SK-N-SH (cell line): ENCODE data around the gene SARDH. TPM values are rescaled to one million over a fixed set of nuclear protein-coding genes. Genes with fewer than 3 reads are reported as not detected.

Experiments used
- CTCF ChIA-PET: fragments of 300-600, 350-600 bp; formaldehyde crosslinking; extraction: SDS; loops from one replicate; lab custom pipeline; 2021; lab: Yijun Ruan, JAX
- POLR2A ChIA-PET: fragments of 350-600 bp; sonication (Branson Sonifier 250); formaldehyde crosslinking; extraction: SDS; loops from one replicate; lab custom pipeline; 2020; ENCODE audit warnings: antibody characterized with exemption, inconsistent platforms; lab: Yijun Ruan, JAX
- DNase-seq: peaks from one replicate; pipeline ENCODE4 v3.0.0; 2012
- H2AFZ ChIP-seq: fragments of 200-600 bp; sonication (generic); 2 replicates; pipeline ENCODE4 v1.8.1; 2016; ENCODE audit warnings: antibody characterized with exemption, mild to moderate bottlenecking, low read depth
- H3F3A ChIP-seq: fragments of 200-600 bp; sonication (generic); replicated peaks from 2 replicates; pipeline ENCODE3; 2016; ENCODE audit warnings: antibody characterized with exemption, mild to moderate bottlenecking; ENCODE audit not compliant: insufficient read depth
- H3K27ac ChIP-seq, 2 experiments: fragments of 200-500 bp in 1 of 2; fragments of 200-600 bp in 1 of 2; sonication (Bioruptor generic) in 1 of 2; sonication (generic), shearing (Covaris generic) in 1 of 2; 2 replicates each; pipeline versions ENCODE4 v1.5.1 to v1.6.1; 2014 to 2016; ENCODE audit warnings: low read depth in 2 of 2, inconsistent platforms in 1 of 2, low read length in 1 of 2, mild to moderate bottlenecking in 1 of 2, mixed read lengths in 1 of 2
- H3K27me3 ChIP-seq: fragments of 200-600 bp; sonication (generic), shearing (Covaris generic); 2 replicates; pipeline ENCODE4 v1.6.1; 2016; ENCODE audit warnings: mixed run types; ENCODE audit not compliant: insufficient read depth
- H3K36me3 ChIP-seq, 2 experiments: fragments of 200-500 bp in 1 of 2; fragments of 200-600 bp in 1 of 2; sonication (Bioruptor generic) in 1 of 2; sonication (generic) in 1 of 2; replicated peaks in 1 of 2; 2 replicates each; pipeline versions ENCODE3 to v1.5.1; 2014 to 2016; ENCODE audit warnings: low read length in 1 of 2, mild to moderate bottlenecking in 1 of 2; ENCODE audit not compliant: insufficient read depth in 2 of 2, control insufficient read depth in 1 of 2
- H3K4me1 ChIP-seq, 2 experiments: fragments of 200-500 bp in 1 of 2; fragments of 200-600 bp in 1 of 2; sonication (Bioruptor generic) in 1 of 2; sonication (generic), shearing (Covaris generic) in 1 of 2; 2 replicates each; pipeline versions ENCODE4 v1.5.1 to v1.6.1; 2014 to 2016; ENCODE audit warnings: low read depth in 1 of 2, low read length in 1 of 2, mixed run types in 1 of 2; ENCODE audit not compliant: insufficient read depth in 2 of 2, control insufficient read depth in 1 of 2
- H3K4me2 ChIP-seq: fragments of 200-600 bp; sonication (generic), shearing (Covaris generic); 2 replicates; pipeline ENCODE4 v1.6.1; 2017; ENCODE audit warnings: mixed run types
- H3K4me3 ChIP-seq, 2 experiments: fragments of 200-500 bp in 1 of 2; fragments of 200-600 bp in 1 of 2; sonication (Bioruptor generic) in 1 of 2; sonication (generic), shearing (Covaris generic) in 1 of 2; 2 replicates each; pipeline versions ENCODE4 v1.5.1 to v1.8.1; 2014 to 2016; ENCODE audit warnings: low read depth in 2 of 2, inconsistent platforms in 1 of 2, low read length in 1 of 2, mild to moderate bottlenecking in 1 of 2, mixed read lengths in 1 of 2, moderate library complexity in 1 of 2
- H3K79me2 ChIP-seq: fragments of 200-600 bp; sonication (generic); 2 replicates; pipeline ENCODE4 v1.8.1; 2017; ENCODE audit warnings: mild to moderate bottlenecking; ENCODE audit not compliant: insufficient read depth
- H3K9ac ChIP-seq: fragments of 200-600 bp; sonication (generic); 2 replicates; pipeline ENCODE4 v1.6.1; 2017; ENCODE audit warnings: mixed run types
- H3K9me2 ChIP-seq: fragments of 200-600 bp; sonication (generic); 2 replicates; pipeline ENCODE4 v1.6.1; 2017; ENCODE audit warnings: mixed run types
- H3K9me3 ChIP-seq: fragments of 200-600 bp; sonication (generic); 2 replicates; pipeline ENCODE4 v1.6.1; 2017; ENCODE audit warnings: mixed run types, mild to moderate bottlenecking, moderate library complexity
- H4K20me1 ChIP-seq: fragments of 200-600 bp; sonication (generic); 2 replicates; pipeline ENCODE4 v1.6.1; 2017; ENCODE audit warnings: mild to moderate bottlenecking, mixed run types; ENCODE audit not compliant: insufficient read depth
- ELF1 ChIP-seq: IDR thresholded peaks from 2 replicates; pipeline ENCODE4 v1.4.0; 2012
- EZH2phosphoT487 ChIP-seq: fragments of 200-600 bp; sonication (generic); IDR thresholded peaks from 2 replicates; pipeline ENCODE4 v1.6.1; 2017; ENCODE audit warnings: low read depth, mixed run types, mild to moderate bottlenecking, antibody characterized with exemption, moderate library complexity, borderline replicate concordance
- FOSL2 ChIP-seq: IDR thresholded peaks from 2 replicates; pipeline ENCODE4 v1.4.0; 2012; ENCODE audit warnings: low read depth, mild to moderate bottlenecking, moderate library complexity, borderline replicate concordance
- FOXJ3 ChIP-seq: sonication (generic); formaldehyde crosslinking; IDR thresholded peaks from 2 replicates; pipeline ENCODE4 v1.5.1; 2020; ENCODE audit warnings: mild to moderate bottlenecking, missing genetic modification reagents
- GATA2 ChIP-seq: sonication (generic); formaldehyde crosslinking; IDR thresholded peaks from 2 replicates; pipeline ENCODE4 v1.5.0; 2020; ENCODE audit warnings: mild to moderate bottlenecking, missing genetic modification reagents
- MEF2A ChIP-seq: IDR thresholded peaks from 2 replicates; pipeline ENCODE4 v1.4.0; 2012; ENCODE audit warnings: low read depth, borderline replicate concordance
- RAD21 ChIP-seq: IDR thresholded peaks from 2 replicates; pipeline ENCODE4 v1.6.1; 2012; ENCODE audit warnings: mild to moderate bottlenecking, low read length
- RCOR1 ChIP-seq: fragments of 150-350 bp; IDR thresholded peaks from 2 replicates; pipeline ENCODE4 v1.6.1; 2017; ENCODE audit warnings: antibody characterized with exemption, low read length
- RXRA ChIP-seq: IDR thresholded peaks from 2 replicates; pipeline ENCODE4 v1.4.0; 2012; ENCODE audit warnings: low read depth, mild to moderate bottlenecking, borderline replicate concordance
- SIN3A ChIP-seq: IDR thresholded peaks from 2 replicates; pipeline ENCODE4 v1.6.1; 2012; ENCODE audit warnings: low read depth, mild to moderate bottlenecking, low read length, moderate library complexity, borderline replicate concordance
- TCF12 ChIP-seq: IDR thresholded peaks from 2 replicates; pipeline ENCODE4 v1.4.0; 2012
- WGBS: methylation state at CpG from one replicate; pipeline ENCODE4 v1.1.6; 2017; ENCODE audit warnings: low lambda C conversion rate; 5-methylcytosine and 5-hydroxymethylcytosine counted together
- polyA plus RNA-seq, 3 experiments: library from polyadenylated mRNA; depleted of rRNA; stranded (reverse); fragments of >200 nt; gene quantifications; 2 replicates each; pipeline ENCODE4 v1.2.3, GENCODE V29; 2012
- TF ChIP-seq, protein P1 (sequence below): fragments of 150-350 bp; IDR thresholded peaks from 2 replicates; pipeline ENCODE4 v1.6.1; 2016; ENCODE audit warnings: mild to moderate bottlenecking, low read depth, low read length
- TF ChIP-seq, protein P2 (sequence below): fragments of 200-600 bp; sonication (generic); IDR thresholded peaks from 2 replicates; pipeline ENCODE4 v1.6.1; 2017; ENCODE audit warnings: antibody characterized with exemption, mild to moderate bottlenecking, moderate library complexity
- TF ChIP-seq, protein P3 (sequence below): IDR thresholded peaks from 2 replicates; pipeline ENCODE4 v1.6.1; 2012; ENCODE audit warnings: mild to moderate bottlenecking, low read depth, low read length, moderate library complexity
- TF ChIP-seq, protein P4 (sequence below): IDR thresholded peaks from 2 replicates; pipeline ENCODE4 v1.4.0; 2012; ENCODE audit warnings: low read depth, borderline replicate concordance
- TF ChIP-seq, protein P5 (sequence below): IDR thresholded peaks from 2 replicates; pipeline ENCODE4 v1.4.0; 2012; ENCODE audit warnings: low read depth, borderline replicate concordance

Gene SARDH
- polyA plus RNA-seq, 1 of the 3 experiments (the other 2 are of a cell fraction), result 5.9 TPM

DNA sequence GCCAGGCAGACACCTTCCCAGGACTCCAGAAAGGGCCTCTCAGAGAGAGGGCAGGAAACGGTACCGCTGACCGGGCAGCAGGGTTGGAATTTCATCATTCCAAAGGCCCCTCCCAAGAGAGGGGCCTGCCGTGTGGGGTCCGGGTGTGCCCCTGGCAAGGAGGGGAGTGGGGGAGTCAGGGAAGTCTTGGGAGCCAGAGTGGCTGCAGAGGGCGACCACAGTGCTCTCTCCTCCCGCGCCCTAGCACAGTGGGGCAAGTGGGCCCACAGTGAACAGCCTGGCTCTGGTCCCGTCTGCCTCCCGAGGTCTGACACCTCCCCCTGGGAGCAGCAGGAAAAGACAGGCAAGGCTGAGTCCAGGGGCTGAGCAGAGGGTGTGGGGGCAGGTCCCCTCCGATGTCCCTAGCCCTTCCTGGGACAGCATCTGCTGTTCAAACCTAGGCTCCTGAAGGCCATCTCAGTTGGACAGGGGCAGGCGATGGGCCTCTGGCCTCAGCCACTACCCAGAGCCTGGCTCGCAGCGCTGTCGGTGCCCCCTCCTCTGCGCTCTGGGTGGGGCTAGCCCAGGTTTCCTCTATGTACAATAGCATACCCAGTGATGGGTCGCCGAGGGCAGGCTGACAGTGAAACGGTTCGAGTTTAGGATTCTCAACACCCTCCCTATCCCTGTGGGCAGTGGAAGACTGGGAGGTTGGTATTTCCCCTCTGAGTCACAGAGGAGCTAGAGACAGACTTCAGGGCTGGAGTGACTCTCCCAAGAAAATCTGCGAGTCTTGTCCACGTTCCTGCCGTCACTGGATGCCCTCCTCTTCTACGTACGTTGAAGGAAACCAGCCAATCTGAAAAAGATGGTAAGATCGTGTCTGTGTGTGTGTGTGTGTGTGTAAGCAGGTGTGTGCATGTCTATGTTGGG, 25.4 kb upstream of the SARDH start (continued):
- TF ChIP-seq, protein P1, sequence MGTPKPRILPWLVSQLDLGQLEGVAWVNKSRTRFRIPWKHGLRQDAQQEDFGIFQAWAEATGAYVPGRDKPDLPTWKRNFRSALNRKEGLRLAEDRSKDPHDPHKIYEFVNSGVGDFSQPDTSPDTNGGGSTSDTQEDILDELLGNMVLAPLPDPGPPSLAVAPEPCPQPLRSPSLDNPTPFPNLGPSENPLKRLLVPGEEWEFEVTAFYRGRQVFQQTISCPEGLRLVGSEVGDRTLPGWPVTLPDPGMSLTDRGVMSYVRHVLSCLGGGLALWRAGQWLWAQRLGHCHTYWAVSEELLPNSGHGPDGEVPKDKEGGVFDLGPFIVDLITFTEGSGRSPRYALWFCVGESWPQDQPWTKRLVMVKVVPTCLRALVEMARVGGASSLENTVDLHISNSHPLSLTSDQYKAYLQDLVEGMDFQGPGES, result no peak

DNA sequence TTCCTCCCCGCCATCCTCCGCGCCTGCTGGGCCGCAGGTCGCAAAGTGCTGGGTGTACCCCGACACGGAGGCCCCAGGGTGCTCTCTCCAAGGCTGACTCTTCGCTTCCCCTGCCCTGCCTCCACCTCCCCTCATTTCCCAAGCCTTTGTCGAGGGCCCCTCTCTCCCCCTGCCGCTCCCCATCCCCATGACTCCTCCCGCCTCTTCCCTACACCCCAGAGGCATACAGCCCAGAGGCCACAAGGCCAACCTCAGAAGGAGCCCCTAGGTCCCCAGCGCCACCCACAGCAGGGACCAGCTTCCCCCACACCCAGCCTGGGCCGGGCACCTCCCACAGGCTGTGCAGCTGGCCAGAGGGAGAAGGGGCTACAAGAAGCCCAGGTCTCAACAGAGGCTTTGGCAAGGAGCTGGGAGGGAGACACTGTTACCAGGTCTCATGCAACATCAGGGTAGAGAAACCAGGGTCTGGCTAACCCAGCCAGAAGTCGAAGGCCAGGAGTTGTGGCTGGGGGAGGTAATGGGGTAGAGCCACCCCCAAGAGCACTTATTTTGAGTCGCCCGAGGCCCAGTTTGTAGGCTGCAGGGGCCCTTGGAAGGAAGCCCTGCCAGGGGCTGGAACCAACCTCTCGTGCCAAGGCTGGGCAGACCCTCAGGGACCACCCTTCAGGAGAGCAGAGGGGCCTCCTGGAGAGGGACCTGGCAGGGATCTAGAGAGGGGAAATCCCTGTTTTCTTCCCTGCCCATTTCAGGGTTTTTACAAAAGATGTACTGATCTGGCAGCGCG, 24.5 kb upstream of the SARDH start:
- no peak for DNase-seq
- H3K4me3 ChIP-seq, result no peak overlapping the region
- H3F3A ChIP-seq, result peaks cover 8% of the 10 kb centered on the region
- H3K79me2 ChIP-seq, result no peaks in the 10 kb centered on the region
- H3K4me2 ChIP-seq, result no peak overlapping the region
- H2AFZ ChIP-seq, result no peak overlapping the region
- CTCF ChIA-PET, result interaction anchor here (0.9 kb wide), 1 partner anchor 20 kb away, joined by 3 read pairs; no protein-coding TSS in a partner anchor
- H3K9me2 ChIP-seq, result no peaks in the 10 kb centered on the region
- peaks cover 32 to 33% of the 10 kb centered on the region in 2 experiments for H3K36me3 ChIP-seq
- 94% methylated on average over 19 of the region's 19 CpGs for WGBS
- POLR2A ChIA-PET, result no interaction called here
- H3K4me1 ChIP-seq, result no peaks in the 10 kb centered on the region
- no peak overlapping the region for H3K9ac ChIP-seq
- H3K9me3 ChIP-seq, result peaks cover 8% of the 10 kb centered on the region; the same call in 1 of the 2 replicates
- no peaks in the 10 kb centered on the region for H3K27me3 ChIP-seq
- no peak overlapping the region; a peak in 1 of 4 replicates for H3K27ac ChIP-seq
- no peaks in the 10 kb centered on the region for H4K20me1 ChIP-seq
- no peak for TF ChIP-seq RXRA
- TF ChIP-seq, protein P2, sequence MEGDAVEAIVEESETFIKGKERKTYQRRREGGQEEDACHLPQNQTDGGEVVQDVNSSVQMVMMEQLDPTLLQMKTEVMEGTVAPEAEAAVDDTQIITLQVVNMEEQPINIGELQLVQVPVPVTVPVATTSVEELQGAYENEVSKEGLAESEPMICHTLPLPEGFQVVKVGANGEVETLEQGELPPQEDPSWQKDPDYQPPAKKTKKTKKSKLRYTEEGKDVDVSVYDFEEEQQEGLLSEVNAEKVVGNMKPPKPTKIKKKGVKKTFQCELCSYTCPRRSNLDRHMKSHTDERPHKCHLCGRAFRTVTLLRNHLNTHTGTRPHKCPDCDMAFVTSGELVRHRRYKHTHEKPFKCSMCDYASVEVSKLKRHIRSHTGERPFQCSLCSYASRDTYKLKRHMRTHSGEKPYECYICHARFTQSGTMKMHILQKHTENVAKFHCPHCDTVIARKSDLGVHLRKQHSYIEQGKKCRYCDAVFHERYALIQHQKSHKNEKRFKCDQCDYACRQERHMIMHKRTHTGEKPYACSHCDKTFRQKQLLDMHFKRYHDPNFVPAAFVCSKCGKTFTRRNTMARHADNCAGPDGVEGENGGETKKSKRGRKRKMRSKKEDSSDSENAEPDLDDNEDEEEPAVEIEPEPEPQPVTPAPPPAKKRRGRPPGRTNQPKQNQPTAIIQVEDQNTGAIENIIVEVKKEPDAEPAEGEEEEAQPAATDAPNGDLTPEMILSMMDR, result no peak
- no peak for TF ChIP-seq EZH2phosphoT487
- TF ChIP-seq ELF1, result no peak
- no peak for TF ChIP-seq RAD21
- no peak for TF ChIP-seq TCF12
- TF ChIP-seq, protein P3, sequence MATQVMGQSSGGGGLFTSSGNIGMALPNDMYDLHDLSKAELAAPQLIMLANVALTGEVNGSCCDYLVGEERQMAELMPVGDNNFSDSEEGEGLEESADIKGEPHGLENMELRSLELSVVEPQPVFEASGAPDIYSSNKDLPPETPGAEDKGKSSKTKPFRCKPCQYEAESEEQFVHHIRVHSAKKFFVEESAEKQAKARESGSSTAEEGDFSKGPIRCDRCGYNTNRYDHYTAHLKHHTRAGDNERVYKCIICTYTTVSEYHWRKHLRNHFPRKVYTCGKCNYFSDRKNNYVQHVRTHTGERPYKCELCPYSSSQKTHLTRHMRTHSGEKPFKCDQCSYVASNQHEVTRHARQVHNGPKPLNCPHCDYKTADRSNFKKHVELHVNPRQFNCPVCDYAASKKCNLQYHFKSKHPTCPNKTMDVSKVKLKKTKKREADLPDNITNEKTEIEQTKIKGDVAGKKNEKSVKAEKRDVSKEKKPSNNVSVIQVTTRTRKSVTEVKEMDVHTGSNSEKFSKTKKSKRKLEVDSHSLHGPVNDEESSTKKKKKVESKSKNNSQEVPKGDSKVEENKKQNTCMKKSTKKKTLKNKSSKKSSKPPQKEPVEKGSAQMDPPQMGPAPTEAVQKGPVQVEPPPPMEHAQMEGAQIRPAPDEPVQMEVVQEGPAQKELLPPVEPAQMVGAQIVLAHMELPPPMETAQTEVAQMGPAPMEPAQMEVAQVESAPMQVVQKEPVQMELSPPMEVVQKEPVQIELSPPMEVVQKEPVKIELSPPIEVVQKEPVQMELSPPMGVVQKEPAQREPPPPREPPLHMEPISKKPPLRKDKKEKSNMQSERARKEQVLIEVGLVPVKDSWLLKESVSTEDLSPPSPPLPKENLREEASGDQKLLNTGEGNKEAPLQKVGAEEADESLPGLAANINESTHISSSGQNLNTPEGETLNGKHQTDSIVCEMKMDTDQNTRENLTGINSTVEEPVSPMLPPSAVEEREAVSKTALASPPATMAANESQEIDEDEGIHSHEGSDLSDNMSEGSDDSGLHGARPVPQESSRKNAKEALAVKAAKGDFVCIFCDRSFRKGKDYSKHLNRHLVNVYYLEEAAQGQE, result no peak
- no peak for TF ChIP-seq GATA2 (CRISPR knock-in tag)
- no peak for TF ChIP-seq MEF2A
- TF ChIP-seq SIN3A, result no peak
- TF ChIP-seq, protein P1, result no peak
- no peak for TF ChIP-seq RCOR1
- no peak for TF ChIP-seq FOSL2
- no peak for TF ChIP-seq FOXJ3 (CRISPR knock-in tag)
- TF ChIP-seq, protein P4, sequence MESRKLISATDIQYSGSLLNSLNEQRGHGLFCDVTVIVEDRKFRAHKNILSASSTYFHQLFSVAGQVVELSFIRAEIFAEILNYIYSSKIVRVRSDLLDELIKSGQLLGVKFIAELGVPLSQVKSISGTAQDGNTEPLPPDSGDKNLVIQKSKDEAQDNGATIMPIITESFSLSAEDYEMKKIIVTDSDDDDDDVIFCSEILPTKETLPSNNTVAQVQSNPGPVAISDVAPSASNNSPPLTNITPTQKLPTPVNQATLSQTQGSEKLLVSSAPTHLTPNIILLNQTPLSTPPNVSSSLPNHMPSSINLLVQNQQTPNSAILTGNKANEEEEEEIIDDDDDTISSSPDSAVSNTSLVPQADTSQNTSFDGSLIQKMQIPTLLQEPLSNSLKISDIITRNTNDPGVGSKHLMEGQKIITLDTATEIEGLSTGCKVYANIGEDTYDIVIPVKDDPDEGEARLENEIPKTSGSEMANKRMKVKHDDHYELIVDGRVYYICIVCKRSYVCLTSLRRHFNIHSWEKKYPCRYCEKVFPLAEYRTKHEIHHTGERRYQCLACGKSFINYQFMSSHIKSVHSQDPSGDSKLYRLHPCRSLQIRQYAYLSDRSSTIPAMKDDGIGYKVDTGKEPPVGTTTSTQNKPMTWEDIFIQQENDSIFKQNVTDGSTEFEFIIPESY, result no peak
- TF ChIP-seq, protein P5, sequence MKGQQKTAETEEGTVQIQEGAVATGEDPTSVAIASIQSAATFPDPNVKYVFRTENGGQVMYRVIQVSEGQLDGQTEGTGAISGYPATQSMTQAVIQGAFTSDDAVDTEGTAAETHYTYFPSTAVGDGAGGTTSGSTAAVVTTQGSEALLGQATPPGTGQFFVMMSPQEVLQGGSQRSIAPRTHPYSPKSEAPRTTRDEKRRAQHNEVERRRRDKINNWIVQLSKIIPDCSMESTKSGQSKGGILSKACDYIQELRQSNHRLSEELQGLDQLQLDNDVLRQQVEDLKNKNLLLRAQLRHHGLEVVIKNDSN, result no peak
